ENCODE results near the gene MTUS2.

The MTUS2 gene

GRCh38 chr13:28856287-28856686 lies 36.1 kb downstream of the MTUS2 start:
- FAIRE-seq: no peak
- no peak for DNase-seq (ENCODE audit: insufficient read length, low spot score)

GRCh38 chr13:28859069-28859468 lies 38.9 kb downstream of the MTUS2 start:
- FAIRE-seq (no peak), DNase-seq (ENCODE audit: insufficient read length, low spot score) (no peak)

GRCh38 chr13:28859717-28860116 lies 39.6 kb downstream of the MTUS2 start:
- FAIRE-seq (no peak), DNase-seq (ENCODE audit: insufficient read length, low spot score) (no peak)

- DNase-seq (ENCODE audit: insufficient read length, low spot score) (no peak), FAIRE-seq (no peak)
Observed at GRCh38 chr13:28864544-28864943, 44.4 kb downstream of the MTUS2 start.

GRCh38 chr13:28865149-28865744 lies 45.1 kb downstream of the MTUS2 start:
- no peak for DNase-seq (ENCODE audit: insufficient read length, low spot score)
- FAIRE-seq: no peak

GRCh38 chr13:28865951-28866350 lies 45.8 kb downstream of the MTUS2 start:
- DNase-seq (ENCODE audit: insufficient read length, low spot score): no peak
- FAIRE-seq: no peak

- FAIRE-seq (no peak), DNase-seq (ENCODE audit: insufficient read length, low spot score) (no peak)
Observed at GRCh38 chr13:28866932-28867331, 46.8 kb downstream of the MTUS2 start.

- no peak for DNase-seq (ENCODE audit: insufficient read length, low spot score)
- FAIRE-seq: no peak
Observed at GRCh38 chr13:28867564-28867963, 47.4 kb downstream of the MTUS2 start.

- no peak for FAIRE-seq
- no peak for DNase-seq (ENCODE audit: insufficient read length, low spot score)
Observed at GRCh38 chr13:28872427-28873176, 52.5 kb downstream of the MTUS2 start.

GRCh38 chr13:28875846-28876615 lies 55.9 kb downstream of the MTUS2 start:
- no peak for FAIRE-seq

GRCh38 chr13:28877408-28877807 lies 57.3 kb downstream of the MTUS2 start:
- FAIRE-seq (no peak), DNase-seq (ENCODE audit: insufficient read length, low spot score) (no peak)

More at GRCh38 chr13:28875846-28876615, 55.9 kb downstream of the MTUS2 start:
- no peak for DNase-seq (ENCODE audit: insufficient read length, low spot score)

- FAIRE-seq (no peak), DNase-seq (ENCODE audit: insufficient read length, low spot score) (no peak)
Observed at GRCh38 chr13:28885181-28885580, 65.0 kb downstream of the MTUS2 start.

GRCh38 chr13:28889086-28889732 lies 69.1 kb downstream of the MTUS2 start:
- DNase-seq (ENCODE audit: insufficient read length, low spot score): no peak
- no peak for FAIRE-seq

GRCh38 chr13:28890712-28891111 lies 70.6 kb downstream of the MTUS2 start:
- FAIRE-seq (no peak), DNase-seq (ENCODE audit: insufficient read length, low spot score) (no peak)

- no peak for FAIRE-seq
- no peak for DNase-seq (ENCODE audit: insufficient read length, low spot score)
Observed at GRCh38 chr13:28918030-28918429, 97.9 kb downstream of the MTUS2 start.

- DNase-seq (ENCODE audit: insufficient read length, low spot score) (no peak), FAIRE-seq (no peak)
Observed at GRCh38 chr13:28922341-28922740, 102.2 kb downstream of the MTUS2 start.

- DNase-seq (ENCODE audit: insufficient read length, low spot score): no peak
- FAIRE-seq: no peak
Observed at GRCh38 chr13:28935104-28935503, 115.0 kb downstream of the MTUS2 start.

GRCh38 chr13:28942906-28943305 lies 122.8 kb downstream of the MTUS2 start:
- no peak for FAIRE-seq
- no peak for DNase-seq (ENCODE audit: insufficient read length, low spot score)

- FAIRE-seq: no peak
Observed at GRCh38 chr13:28953714-28954418, 133.7 kb downstream of the MTUS2 start.

GRCh38 chr13:28954419-28954725 lies 134.2 kb downstream of the MTUS2 start:
- DNase-seq (ENCODE audit: insufficient read length, low spot score): no peak
- no peak for FAIRE-seq

More at GRCh38 chr13:28953714-28954418, 133.7 kb downstream of the MTUS2 start:
- DNase-seq (ENCODE audit: insufficient read length, low spot score): no peak

GRCh38 chr13:28954810-28955209 lies 134.7 kb downstream of the MTUS2 start:
- no peak for DNase-seq (ENCODE audit: insufficient read length, low spot score)
- no peak for FAIRE-seq
